GM19023 (cell line): ENCODE results near the gene RAD50.
"Not testable (repeated sequence)": the region's sequence is repeated elsewhere in the genome, so short reads cannot be mapped to it uniquely, and the experiment has no call there.

Experiments used
- ATAC-seq: cut with Tn5 transposase; IDR thresholded peaks from one replicate; pipeline ENCODE4 v1.9.1; 2021; ENCODE audit warnings: mild to moderate bottlenecking, moderate library complexity; ENCODE audit not compliant: unreplicated experiment

The RAD50 gene

DNA sequence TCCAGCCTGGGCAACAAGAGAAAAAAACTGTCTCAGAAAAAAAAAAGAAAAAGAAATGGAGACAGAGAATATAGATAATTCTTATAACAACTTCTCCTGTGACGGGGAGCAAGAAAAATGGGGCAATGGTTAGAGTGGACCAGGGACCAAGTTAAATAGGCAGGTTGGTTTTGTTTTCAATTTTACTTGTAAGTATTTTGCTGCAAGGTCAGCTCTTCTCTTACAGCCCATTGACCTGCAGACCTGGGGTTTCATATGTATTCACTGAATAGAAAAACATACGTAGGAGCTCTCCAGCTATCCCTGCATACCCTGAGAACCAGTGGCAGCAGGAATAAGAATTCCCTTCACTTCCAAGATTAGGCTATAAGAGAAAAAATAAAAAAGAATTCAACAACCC is 72.0 kb downstream of the RAD50 start:
- ATAC-seq, result no peak

DNA sequence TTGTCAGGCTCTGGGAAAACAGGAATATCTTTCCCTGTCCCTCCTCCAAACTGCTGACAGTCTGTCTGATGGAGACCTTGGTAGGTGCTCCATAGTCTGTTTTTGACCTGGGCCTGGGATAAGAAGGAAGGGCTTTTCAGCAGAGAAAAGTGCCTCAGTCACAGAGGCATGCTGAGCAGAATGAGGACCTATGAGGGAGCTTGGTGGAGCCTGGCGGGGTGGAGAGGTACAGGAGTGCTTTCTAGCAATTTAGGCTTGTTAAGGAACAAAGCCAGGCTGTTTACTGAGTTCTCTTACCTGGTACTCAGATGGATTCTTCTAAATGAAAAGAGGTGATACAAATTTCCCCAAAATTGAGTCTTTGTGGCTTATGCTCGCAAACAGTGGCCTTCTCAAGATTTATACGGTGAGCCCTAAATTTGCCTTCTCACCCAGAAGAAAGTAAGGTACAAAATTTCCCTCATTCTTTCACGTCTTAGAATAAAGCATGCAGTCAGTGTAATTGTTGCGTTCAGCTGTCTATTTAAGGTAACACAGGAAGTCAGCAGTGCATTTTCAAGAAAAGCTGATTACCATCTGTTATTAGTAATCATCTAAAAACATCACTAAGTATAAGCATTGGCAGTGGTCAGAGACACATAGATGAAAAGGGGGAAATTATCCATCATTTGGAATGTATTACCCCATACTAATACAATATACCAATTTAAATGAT is 72.6 kb downstream of the RAD50 start:
- peak; percentile 65 for ATAC-seq

DNA sequence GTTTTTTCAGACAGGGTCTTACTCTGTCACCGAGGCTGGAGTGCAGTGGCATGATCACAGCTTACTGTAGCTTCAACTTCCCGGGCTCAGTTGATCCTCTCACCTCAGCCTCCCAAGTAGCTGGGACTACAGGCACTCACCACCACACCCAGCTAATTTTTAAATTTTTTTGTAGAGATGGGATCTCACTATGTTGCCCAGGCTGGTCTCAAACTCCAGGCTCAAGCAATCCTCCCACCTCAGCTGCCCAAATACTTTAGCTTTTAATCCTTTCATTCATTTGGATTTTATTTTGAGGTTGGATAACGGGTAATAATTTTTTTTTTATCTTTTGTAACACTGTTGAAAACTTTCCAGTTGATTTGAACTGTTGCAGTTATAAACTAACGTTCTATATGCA is 76.8 kb downstream of the RAD50 start:
- ATAC-seq, result not testable (repeated sequence)

DNA sequence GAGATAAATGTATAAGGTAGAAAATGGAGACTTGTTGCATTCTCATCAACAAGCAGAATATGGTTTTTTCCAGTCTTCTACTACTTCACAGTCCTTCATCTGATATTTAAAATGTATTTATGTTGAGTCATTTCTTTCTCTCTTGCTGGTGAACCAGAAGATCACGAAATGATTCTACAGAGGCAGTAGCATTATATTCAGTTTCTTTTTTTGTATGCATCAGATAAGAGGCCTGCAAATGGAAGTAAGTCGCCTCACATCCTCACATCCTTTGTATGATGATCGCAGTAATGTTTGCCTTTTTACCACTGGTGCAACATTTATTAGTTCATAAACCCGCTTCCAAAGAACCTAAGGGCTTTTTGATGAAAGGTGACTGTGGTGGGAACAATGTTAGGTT is 79.1 kb downstream of the RAD50 start:
- ATAC-seq, result peak; percentile 47

DNA sequence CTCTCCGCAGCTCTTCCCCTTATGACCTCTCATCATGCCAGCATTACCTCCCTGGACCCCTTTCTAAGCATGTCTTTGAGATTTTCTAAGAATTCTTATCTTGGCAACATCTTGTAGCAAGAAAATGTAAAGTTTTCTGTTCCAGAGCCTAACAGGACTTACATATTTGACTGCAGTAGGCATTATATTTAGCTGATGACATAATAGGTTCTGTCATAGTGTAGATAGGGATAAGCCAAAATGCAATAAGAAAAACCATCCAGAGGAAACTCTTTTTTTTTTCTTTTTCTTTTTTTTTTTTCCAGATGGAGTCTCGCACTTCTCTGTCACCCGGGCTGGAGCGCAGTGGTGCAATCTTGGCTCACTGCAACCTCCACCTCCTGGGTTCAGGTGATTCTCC is 80.5 kb downstream of the RAD50 start:
- ATAC-seq, result no peak

DNA sequence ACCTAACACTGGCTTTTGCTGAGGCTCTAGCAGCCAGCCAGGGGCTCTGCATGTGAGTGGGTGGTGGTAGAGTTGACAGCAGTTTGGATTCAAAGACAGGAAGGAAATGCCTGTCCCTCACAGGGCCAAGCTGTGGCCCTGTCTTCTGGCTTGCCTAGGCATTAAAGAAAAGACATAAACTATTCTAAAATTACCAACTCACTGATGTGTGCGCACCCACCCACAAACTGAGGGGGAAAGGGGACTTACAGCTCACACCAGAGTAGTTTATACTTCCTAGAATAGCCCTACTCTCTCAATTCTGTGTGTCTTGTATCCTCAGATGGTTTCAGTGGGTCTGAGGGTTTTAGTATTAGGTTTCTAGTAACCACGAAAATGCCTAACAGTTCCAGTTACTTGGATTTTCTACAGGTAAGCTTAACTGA is 82.9 kb downstream of the RAD50 start:
- ATAC-seq, result peak; percentile 57

DNA sequence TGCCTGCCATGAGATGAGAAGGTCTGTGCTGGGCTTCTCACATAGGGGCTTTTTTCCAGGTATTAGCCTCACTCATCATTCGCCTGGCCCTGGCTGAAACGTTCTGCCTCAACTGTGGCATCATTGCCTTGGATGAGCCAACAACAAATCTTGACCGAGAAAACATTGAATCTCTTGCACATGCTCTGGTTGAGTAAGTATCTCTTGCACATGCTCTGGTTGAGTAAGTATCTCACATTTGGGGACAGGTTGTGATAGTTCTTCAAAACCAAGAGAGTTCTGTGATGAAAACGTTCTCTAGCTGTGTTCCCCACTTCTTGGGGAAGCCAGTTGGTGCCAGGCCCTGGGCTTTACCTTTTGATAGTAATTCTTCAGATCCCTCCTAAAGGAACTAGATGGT is 83.8 kb downstream of the RAD50 start:
- ATAC-seq, result no peak

DNA sequence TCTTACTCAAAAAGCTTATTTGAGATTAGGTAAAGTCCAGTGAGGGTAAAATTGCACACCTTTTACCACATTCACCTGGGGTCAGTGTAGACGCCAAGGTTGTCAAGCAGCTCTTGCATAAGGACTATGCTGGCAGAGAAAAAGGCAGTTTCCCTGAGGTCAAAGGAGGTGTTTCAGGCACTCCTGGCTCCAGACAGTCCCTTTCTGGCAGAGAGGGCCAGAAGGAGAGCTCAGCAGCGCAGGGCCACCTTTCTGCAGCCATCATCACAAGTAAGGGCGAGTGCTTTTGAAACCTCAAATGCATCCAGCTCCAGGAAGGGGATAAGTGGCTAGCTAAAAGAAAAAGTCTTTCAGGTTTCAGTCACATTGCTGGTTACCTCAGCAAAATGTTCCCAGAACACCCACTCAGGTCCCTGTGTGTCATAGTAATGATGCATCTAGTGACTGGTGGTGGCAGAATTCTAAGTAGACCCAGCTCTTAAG is 84.5 kb downstream of the RAD50 start:
- no peak for ATAC-seq

DNA sequence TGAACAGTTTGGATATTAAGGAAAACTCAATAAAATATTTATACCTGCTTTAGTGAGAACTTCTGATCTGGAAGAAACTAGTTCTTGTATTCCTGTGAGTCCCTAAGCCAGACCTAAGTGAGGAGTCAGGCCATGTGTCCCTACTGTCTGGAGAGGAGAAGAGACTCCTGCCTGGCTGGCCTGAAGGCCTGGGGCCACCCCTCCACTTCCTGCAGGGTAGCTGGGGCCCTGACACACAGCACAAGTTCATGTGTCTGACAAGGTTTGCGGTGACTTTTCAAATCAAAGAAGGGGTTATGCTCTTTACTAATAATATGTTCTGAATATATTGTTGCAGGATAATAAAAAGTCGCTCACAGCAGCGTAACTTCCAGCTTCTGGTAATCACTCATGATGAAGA is 85.1 kb downstream of the RAD50 start:
- ATAC-seq, result no peak

DNA sequence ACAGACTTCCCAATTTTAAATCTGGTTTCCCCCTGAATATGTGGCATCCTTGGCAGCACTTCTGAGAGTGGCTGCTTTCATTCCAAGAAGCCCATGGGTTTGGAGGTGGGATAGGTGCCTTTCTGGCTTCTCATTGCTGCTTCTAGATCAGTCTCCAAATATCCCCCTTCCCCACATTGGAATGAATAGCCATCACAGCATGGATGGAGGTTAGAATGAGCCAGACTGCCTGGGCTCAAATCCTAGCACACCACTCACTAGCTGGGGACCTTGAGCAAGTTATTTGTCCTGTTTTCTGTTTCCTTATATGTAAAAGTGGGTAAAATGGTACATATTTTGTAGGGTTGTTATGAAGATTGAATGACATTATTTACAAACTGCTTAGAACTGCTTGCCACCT is 87.4 kb downstream of the RAD50 start:
- ATAC-seq, result no peak

DNA sequence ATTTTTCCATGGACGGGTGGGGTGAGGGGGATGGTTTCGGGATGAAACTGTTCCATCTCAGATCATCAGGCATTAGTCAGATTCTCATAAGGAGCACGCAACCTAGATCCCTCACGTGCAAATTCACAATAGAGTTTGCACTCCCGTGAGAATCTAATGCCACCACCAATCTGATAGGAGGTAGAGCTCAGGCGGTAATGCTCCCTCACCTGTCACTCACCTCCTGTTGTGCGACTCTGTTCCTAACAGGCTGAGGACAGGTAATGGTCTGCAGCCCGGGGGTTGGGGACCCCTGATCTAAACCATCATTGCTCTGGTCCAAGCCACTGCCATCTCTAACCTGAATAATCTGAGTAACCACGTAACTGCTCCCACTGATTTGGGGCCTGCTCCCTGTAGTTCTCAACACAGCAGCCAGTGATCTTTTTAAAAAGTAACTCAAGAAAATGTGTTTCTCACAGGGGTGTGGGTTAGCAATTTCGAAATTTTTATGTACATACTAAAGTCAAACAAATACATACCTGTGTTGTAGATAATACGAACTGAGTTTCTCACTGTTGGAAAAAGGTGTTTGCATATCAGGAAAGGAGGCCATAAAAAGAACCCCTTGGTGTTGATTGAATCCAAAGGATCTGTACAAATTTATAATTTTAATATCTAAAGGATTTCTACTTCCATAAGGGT is 89.9 kb downstream of the RAD50 start:
- ATAC-seq, result no peak

DNA sequence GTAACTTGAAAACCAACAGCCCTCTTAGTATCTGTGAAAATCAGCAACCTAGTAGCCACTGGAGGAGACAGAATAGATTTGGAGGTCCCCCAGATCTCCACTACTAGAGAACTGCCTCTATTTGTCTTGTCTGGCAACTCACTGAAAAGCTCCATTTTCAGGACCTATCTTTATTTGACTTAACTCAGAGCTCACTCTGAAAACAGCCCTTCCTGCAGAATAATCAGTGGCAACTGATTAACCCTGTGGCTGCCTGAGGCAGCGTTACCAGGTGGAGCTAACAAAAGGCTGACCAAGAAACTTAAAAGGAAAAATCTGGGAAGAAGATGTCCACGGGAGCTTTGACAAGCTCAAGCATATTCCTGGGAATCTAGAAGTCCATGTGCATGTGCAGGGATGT is 90.7 kb downstream of the RAD50 start:
- ATAC-seq, result no peak

DNA sequence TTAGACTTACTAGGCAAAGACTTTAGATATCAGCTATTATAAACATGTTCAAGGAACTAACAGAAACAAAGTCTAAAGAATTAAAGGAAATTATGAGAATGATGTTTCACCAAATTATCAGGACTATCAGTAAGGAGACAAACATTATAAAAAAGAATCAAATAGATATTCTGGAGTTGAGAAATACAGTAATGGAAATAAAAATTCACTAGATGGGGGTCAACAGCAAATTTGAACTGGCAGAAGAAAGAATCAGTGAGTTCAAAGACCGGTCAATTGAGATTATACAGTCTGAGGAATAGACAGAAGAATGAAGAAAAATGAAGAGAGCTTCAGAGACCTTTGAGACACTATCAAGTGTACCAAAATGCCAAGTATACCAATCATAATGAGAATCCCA is 91.6 kb downstream of the RAD50 start:
- no peak for ATAC-seq

DNA sequence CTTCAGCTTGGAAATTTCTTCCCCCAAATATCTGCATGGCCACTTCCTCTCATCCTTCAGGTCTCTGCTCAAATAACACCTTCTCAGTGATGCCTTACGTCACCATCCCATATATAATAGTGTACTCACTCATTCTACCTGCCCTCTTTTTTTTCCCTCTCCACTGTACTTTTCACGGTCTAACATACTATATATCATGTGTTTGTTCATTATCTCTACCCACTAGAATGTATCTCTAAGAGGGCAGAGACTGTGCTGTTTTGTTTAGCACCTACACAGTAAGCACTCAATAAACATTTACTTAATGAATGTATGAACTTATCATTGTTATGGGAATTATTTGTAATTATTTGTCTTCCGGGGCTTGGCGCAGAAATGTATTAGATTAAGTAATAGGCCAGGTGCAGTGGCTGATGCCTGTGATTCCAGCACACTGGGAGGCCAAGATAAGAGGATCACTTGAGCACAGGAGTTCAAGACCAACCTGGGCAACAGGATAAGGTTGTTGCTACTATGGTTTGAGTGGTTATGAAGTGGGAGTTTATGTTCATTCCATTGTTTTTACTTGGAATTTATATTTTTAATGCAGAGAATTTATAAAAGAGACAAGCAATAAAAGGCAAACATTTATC is 95.2 kb downstream of the RAD50 start:
- no peak for ATAC-seq

DNA sequence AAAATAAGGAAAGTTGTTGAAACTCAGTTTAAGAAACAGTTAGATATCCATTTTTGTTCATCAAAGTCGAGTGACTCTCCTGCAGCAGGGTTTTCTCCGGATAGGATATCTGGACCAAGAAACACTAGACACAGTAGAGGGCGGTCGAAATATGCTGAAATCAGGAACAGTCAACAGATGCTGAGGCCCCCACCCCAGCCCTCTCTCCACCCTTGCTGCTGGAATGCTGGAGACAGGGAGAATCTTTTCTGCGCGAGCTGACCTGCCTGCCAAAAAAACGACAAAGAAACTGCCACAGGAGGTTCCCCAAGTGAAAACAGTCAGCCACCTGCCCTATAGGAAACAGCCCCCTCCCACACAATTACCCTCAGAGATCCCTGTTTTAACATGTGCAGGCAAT is 96.9 kb downstream of the RAD50 start:
- ATAC-seq, result no peak

DNA sequence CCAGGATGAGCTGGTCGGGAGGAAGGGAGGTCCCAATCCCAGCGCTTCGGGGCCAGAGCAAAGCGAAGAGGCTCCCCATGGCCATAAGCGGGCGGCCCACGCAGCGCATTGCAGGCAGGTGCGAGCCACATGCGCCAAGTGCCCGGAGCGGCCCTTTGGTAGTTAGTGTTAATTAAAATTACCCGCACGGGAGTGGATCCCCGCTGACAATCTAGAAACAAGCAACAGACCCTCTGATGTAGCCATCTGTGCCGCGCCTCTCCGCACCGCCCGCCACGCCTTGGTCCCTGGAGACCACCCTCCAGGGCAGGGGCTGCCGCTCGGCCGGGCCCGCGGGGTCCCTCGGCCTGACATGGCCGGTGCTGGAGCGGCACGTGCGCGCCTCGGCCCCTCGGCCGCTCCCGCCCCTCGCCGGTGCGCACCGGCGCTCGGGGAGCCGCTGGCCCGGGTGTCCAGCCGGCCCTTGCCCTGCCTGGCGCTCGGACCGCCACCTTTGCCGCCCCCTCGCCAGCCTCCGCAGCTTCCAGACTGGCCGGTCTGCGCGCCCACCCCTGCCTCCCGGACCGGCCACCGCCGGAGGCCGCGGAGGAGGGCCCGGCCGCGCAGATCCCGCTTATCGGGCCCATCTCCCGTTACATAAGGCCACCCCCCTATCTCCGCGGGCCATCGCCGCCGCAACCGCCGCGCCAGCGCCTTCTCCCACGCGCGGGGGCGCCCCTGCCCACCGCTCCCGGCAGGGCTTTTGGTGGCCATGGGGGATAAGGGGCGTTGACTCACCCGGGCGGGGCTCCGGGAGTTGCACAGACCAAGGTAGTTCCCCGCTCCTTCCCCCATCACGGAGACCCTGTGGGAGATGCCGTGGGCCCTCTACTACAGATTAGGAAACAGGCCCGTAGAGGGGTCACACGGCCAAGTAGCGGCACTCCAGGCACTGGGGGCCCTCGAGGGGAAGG is 99.3 kb downstream of the RAD50 start:
- no peak for ATAC-seq

DNA sequence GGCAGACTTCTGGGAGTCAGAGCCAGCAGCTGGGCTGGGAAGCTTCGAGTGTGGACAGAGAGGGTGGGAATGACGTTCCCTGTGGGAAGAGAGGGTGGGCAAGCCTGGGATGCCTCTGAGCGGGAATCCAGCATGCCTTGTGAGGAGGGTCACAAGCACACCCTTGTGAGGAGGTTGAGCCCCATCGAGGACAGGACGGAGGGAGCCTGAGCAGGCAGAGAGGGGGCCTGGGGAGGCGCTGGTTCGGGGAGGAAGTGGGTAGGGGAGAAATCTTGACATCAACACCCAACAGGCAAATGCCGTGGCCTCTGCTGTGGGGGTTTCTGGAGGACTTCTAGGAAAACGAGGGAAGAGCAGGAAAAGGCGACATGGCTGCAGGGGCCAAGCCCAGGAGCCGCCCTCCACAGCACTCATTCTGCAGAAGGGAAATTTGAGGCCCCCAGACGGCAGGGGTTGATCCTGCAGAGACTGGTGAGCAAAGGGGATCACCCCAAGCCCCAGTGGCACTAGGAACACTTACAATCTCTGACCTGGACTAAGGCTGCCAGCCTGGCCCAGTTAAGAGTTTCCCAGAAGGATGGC is 100.1 kb downstream of the RAD50 start:
- no peak for ATAC-seq

DNA sequence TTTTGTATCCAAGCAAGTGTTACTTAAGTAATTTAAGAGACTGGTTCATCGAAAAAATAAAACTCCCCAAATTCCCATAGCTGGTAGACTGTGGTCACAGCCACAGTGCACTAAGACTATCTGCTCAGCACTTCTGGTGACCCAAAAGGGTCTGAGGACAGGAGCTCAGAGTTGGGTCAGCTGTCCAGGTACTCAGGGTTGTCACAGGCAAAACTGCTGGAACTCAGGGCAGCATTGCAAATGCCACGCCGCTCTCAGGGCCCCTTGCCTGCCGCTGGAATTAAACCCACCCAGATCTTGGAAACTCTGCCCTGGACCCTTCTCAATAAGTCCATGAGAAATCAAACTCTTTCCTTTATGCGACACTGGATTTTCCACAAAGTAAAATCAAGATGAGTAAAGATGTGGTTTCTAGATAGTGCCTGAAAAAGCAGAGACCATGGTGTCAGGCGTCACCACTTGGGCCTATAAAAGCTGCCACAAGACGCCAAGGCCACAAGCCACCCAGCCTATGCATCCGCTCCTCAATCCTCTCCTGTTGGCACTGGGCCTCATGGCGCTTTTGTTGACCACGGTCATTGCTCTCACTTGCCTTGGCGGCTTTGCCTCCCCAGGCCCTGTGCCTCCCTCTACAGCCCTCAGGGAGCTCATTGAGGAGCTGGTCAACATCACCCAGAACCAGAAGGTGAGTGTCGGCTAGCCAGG is 101.1 kb downstream of the RAD50 start, which contains the start of gene IL13:
Gene IL13 (plus strand): TSS at position 498 of the 705 bp plus-strand sequence. CDS start 14 bp downstream, at position 512.
- ATAC-seq, result no peak

DNA sequence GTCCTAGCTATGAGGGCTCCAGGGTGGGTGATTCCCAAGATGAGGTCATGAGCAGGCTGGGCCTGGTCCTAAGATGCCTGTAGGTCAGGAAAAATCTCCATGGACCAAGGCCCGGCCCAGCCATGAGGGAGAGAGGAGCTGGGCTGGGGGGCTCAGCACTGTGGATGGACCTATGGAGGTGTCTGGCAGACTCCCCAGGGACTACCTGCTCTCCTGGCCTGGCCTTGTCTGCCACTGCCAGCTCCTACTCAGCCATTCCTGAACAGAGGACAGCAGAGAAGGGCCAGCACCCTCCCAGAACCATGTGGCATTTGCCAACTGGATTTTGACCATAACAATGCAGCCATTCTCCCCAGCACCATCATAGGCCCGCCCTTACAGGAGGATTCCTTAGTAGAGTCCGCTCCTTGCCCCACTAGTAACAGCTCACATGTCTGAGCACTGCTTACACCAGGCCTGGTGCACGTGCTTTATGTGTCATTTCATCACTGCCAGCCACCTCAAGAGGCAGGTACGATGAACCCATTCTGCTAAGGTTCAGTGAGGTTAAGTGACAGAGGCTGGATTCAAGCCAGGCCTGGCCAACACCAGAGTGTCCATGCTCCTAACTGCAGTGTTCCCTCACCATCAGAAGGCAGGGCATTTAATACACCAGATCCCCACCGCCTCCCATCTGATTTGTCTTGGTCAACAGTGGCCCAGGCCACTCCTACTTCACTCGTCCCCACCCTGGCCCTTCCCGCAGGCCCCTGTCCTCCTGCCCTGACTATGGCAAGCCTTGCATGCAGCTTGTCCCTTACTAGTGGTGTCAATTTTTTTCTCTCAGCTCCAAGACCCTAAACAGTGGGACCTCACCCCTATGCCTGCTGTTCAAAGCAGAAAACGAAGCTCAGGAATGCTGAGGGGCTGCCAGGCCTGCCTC is 101.9 kb downstream of the RAD50 start:
- no peak for ATAC-seq
